Transverse colon (tissue), 4 donors: Measurements from ENCODE around the gene HEG1.

Experiments
- POLR2A ChIP-seq: fragments of 450-650 bp; IDR thresholded peaks from one replicate; pipeline ENCODE4 v1.6.1; 2016; ENCODE audit warnings: antibody characterized with exemption, mild to moderate bottlenecking, moderate library complexity
- POLR2AphosphoS5 ChIP-seq, 3 donors: sonication (generic); formaldehyde crosslinking; IDR thresholded peaks; one replicate each; pipeline ENCODE4 v1.6.1; 2016; ENCODE audit warnings: antibody characterized with exemption in 3 of 3
- TF ChIP-seq, protein P1 (sequence below), 5 experiments: fragments of 200-600 bp in 3 of 5; fragments of 450-650 bp in 2 of 5; sonication (generic) in 3 of 5; IDR thresholded peaks; 1 replicate in 2 of 5; 2 replicates in 3 of 5; pipeline ENCODE4 v1.5.1; 2016 to 2017; ENCODE audit warnings: antibody characterized with exemption in 5 of 5, inconsistent platforms in 3 of 5, mild to moderate bottlenecking in 2 of 5, moderate library complexity in 1 of 5

DNA sequence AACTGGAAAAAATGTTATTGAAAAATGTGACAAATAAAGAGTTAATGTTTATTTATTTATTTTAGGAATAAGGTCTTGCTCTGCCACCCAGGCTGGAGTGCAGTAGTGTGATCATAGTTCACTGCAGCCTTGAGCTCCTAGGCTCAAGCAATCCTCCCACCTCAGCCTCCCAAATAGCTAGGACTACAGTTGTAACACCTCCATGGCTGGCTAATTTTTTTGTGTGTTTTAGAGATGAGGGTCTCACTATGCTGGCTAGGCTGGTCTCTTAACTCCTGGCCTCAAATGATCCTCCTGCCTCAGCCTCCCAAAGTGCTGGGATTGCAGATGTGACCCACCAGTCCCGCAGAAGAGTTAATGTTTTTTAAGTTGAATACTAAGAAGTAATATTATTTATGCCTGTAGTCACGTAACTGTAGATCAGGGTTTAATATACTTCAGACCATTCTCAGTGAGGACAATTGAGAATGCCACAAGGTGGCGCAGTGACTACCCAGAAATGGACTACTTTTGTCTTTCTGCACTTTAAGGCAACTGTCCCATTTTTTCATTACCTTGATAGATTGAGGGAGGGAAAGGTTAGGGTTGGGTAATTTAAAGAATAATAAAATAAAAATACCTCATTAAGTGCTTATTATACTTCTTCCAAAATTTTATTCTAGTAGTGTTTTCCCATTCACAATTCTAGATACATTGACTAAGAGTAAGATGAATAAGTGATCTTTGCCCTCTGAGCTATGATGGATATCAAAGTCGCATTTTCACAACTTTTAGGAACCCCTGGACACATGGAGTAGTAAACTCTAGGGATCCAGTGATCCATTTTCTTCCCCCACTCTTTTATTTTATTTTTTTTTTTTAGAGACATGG is 127.2 kb downstream of the HEG1 start:
- TF ChIP-seq, protein P1, sequence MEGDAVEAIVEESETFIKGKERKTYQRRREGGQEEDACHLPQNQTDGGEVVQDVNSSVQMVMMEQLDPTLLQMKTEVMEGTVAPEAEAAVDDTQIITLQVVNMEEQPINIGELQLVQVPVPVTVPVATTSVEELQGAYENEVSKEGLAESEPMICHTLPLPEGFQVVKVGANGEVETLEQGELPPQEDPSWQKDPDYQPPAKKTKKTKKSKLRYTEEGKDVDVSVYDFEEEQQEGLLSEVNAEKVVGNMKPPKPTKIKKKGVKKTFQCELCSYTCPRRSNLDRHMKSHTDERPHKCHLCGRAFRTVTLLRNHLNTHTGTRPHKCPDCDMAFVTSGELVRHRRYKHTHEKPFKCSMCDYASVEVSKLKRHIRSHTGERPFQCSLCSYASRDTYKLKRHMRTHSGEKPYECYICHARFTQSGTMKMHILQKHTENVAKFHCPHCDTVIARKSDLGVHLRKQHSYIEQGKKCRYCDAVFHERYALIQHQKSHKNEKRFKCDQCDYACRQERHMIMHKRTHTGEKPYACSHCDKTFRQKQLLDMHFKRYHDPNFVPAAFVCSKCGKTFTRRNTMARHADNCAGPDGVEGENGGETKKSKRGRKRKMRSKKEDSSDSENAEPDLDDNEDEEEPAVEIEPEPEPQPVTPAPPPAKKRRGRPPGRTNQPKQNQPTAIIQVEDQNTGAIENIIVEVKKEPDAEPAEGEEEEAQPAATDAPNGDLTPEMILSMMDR (IDR thresholded peaks at IDR 0.05), result peak; percentile 68 to 87 (median 72)
- no peak for TF ChIP-seq POLR2A
- no peak for TF ChIP-seq POLR2AphosphoS5 (IDR thresholded peaks at IDR 0.05)
